Stimulated activated naive CD4-positive, alpha-beta T cell treated with Interleukin-2 at 50 U/mL for 16 hours (primary cell): ENCODE data around the gene COG2.
"Not testable (repeated sequence)": the region's sequence is repeated elsewhere in the genome, so short reads cannot be mapped to it uniquely, and the experiment has no call there.

Experiments
- DNase-seq: peaks from one replicate; lab custom pipeline; 2025; lab: John Stamatoyannopoulos, UW

Gene COG2

GRCh38 chr1:230715510-230715909 is 73.2 kb downstream of the COG2 start:
- DNase-seq: no peak

- not testable (repeated sequence) for DNase-seq
Measured at GRCh38 chr1:230716453-230716852, 74.2 kb downstream of the COG2 start.

- no peak for DNase-seq
Measured at GRCh38 chr1:230717251-230717650, 75.0 kb downstream of the COG2 start.

DNA sequence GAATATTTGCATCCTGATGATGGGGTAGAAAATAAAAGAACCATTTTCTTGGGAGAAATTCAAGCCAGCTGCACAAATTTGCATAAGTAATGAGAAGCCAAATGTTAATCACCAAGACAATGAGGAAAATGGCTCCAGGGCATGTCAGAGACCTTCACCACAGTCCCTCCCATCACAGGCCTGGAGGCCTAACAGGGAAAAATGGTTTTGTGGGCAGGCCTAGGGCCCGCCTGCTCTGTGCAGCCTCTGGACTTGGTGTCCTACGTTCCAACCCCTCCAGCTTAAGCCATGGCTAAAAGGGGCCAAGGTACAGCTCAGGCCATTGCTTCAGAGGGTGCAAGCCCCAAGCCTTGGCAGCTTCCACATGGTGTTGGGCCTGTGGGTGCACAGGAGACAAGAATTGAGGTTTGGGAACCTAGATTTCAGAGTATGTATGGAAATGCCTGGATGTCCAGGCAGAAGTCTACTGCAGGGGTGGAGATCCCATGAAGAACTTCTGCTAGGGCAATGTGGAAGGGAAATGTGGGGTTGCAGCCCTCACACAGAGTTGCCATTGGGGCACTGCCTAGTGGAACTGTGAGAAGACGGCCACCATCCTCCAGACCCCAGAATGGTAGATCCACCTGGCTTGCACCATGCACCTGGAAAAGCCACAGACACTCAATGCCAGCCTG is 79.7 kb downstream of the COG2 start:
- not testable (repeated sequence) for DNase-seq

- DNase-seq: no peak
Measured at GRCh38 chr1:230725256-230726012, 83.2 kb downstream of the COG2 start.

GRCh38 chr1:230728710-230729392 is 86.6 kb downstream of the COG2 start:
- no peak for DNase-seq

GRCh38 chr1:230730977-230731376 is 88.7 kb downstream of the COG2 start:
- DNase-seq: no peak

GRCh38 chr1:230735447-230735846 is 93.2 kb downstream of the COG2 start:
- DNase-seq: no peak

GRCh38 chr1:230737622-230738262 is 95.5 kb downstream of the COG2 start:
- no peak for DNase-seq

GRCh38 chr1:230739564-230740290 is 97.4 kb downstream of the COG2 start:
- no peak for DNase-seq
